Nephron (organoid): ENCODE results near the gene UQCRH.

Experiments used
- H3K27ac Mint-ChIP-seq, 3 experiments: 2 replicates each; pipeline ENCODE4 v1.8.0; 2020; ENCODE audit warnings: mixed read lengths in 3 of 3, mild to moderate bottlenecking in 2 of 3, moderate library complexity in 1 of 3
- H3K27me3 Mint-ChIP-seq: 2 replicates; pipeline ENCODE4 v1.8.0; 2021; ENCODE audit warnings: low read depth, mild to moderate bottlenecking, moderate library complexity, mixed read lengths
- H3K36me3 Mint-ChIP-seq: 2 replicates; pipeline ENCODE4 v1.8.0; 2020; ENCODE audit warnings: low read depth, mixed read lengths
- H3K4me1 Mint-ChIP-seq: 2 replicates; pipeline ENCODE4 v1.8.0; 2020; ENCODE audit warnings: mixed read lengths
- H3K4me3 Mint-ChIP-seq, 3 experiments: 2 replicates each; pipeline ENCODE4 v1.8.0; 2020; ENCODE audit warnings: mild to moderate bottlenecking in 3 of 3, mixed read lengths in 3 of 3, moderate library complexity in 2 of 3
- H3K9me3 Mint-ChIP-seq: 2 replicates; pipeline ENCODE4 v1.8.0; 2020; ENCODE audit warnings: mixed read lengths
- CTCF ChIP-seq, 3 experiments: fragments of 200-600 bp; sonication (generic); IDR thresholded peaks; one replicate each; pipeline ENCODE4 v1.5.0; 2021; ENCODE audit warnings: antibody characterized with exemption in 3 of 3; ENCODE audit not compliant: unreplicated experiment in 3 of 3

Gene UQCRH

GRCh38 chr1:46274225-46275029 is 29.1 kb upstream of the UQCRH start:
- Mint-ChIP-seq H3K27ac (no peak overlapping the region), H3K4me1 (peaks cover 4% of the 10 kb centered on the region), H3K36me3 (peaks cover 61% of the 10 kb centered on the region), H3K9me3 (no peaks in the 10 kb centered on the region), H3K4me3 (no peak overlapping the region), H3K27me3 (no peaks in the 10 kb centered on the region)
- no peak for TF ChIP-seq CTCF (IDR thresholded peaks at IDR 0.05; ENCODE audit: unreplicated experiment in 3 of 3)

- Mint-ChIP-seq H3K36me3 (peaks cover 67% of the 10 kb centered on the region), H3K4me3 (no peak overlapping the region), H3K27ac (peak overlapping the region in 2 of 3 experiments; percentile 8 to 37), H3K9me3 (no peaks in the 10 kb centered on the region), H3K27me3 (no peaks in the 10 kb centered on the region), H3K4me1 (peaks cover 4% of the 10 kb centered on the region)
- no peak for TF ChIP-seq CTCF (IDR thresholded peaks at IDR 0.05; ENCODE audit: unreplicated experiment in 3 of 3)
Measured at GRCh38 chr1:46275030-46275337, 28.5 kb upstream of the UQCRH start.

- Mint-ChIP-seq H3K4me3 (no peak overlapping the region), H3K27me3 (no peaks in the 10 kb centered on the region), H3K36me3 (peaks cover 75% of the 10 kb centered on the region), H3K4me1 (peaks cover 4% of the 10 kb centered on the region), H3K27ac (peak overlapping the region in 1 of 3 experiments; percentile 1), H3K9me3 (no peaks in the 10 kb centered on the region)
- no peak for TF ChIP-seq CTCF (IDR thresholded peaks at IDR 0.05; ENCODE audit: unreplicated experiment in 3 of 3)
Measured at GRCh38 chr1:46277658-46278373, 25.7 kb upstream of the UQCRH start.

GRCh38 chr1:46278807-46279206 is 24.7 kb upstream of the UQCRH start:
- H3K36me3 Mint-ChIP-seq, result peaks cover 77% of the 10 kb centered on the region
- H3K9me3 Mint-ChIP-seq, result no peaks in the 10 kb centered on the region
- no peak overlapping the region for H3K27ac Mint-ChIP-seq
- peaks cover 5% of the 10 kb centered on the region for H3K4me1 Mint-ChIP-seq
- no peak overlapping the region for H3K4me3 Mint-ChIP-seq
- no peak for TF ChIP-seq CTCF (IDR thresholded peaks at IDR 0.05; ENCODE audit: unreplicated experiment in 3 of 3)
- H3K27me3 Mint-ChIP-seq, result no peaks in the 10 kb centered on the region

- no peaks in the 10 kb centered on the region for H3K9me3 Mint-ChIP-seq
- TF ChIP-seq CTCF (IDR thresholded peaks at IDR 0.05; ENCODE audit: unreplicated experiment in 3 of 3), result no peak
- H3K36me3 Mint-ChIP-seq, result peaks cover 81% of the 10 kb centered on the region
- no peaks in the 10 kb centered on the region for H3K27me3 Mint-ChIP-seq
- H3K27ac Mint-ChIP-seq, result no peak overlapping the region
- peaks cover 12% of the 10 kb centered on the region for H3K4me1 Mint-ChIP-seq
- no peak overlapping the region for H3K4me3 Mint-ChIP-seq
Measured at GRCh38 chr1:46280092-46280491, 23.4 kb upstream of the UQCRH start.
